ENCODE measurements around the gene GRAPL.
"Not testable (repeated sequence)": the region's sequence is repeated elsewhere in the genome, so short reads cannot be mapped to it uniquely, and the experiment has no call there.

GRCh38 chr17:19174422-19174821 is 47.0 kb downstream of the GRAPL start:
- TF ChIP-seq, protein P1, sequence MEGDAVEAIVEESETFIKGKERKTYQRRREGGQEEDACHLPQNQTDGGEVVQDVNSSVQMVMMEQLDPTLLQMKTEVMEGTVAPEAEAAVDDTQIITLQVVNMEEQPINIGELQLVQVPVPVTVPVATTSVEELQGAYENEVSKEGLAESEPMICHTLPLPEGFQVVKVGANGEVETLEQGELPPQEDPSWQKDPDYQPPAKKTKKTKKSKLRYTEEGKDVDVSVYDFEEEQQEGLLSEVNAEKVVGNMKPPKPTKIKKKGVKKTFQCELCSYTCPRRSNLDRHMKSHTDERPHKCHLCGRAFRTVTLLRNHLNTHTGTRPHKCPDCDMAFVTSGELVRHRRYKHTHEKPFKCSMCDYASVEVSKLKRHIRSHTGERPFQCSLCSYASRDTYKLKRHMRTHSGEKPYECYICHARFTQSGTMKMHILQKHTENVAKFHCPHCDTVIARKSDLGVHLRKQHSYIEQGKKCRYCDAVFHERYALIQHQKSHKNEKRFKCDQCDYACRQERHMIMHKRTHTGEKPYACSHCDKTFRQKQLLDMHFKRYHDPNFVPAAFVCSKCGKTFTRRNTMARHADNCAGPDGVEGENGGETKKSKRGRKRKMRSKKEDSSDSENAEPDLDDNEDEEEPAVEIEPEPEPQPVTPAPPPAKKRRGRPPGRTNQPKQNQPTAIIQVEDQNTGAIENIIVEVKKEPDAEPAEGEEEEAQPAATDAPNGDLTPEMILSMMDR (IDR thresholded peaks at IDR 0.05), result not testable (repeated sequence)
- TF ChIP-seq EZH2 (IDR thresholded peaks at IDR 0.05; ENCODE audit: borderline replicate concordance, insufficient read depth, low read depth, low read length, poor library complexity, severe bottlenecking), result not testable (repeated sequence)
